HG02588 (cell line): Measurements from ENCODE around the gene OS9.
"Not testable (repeated sequence)": the region's sequence is repeated elsewhere in the genome, so short reads cannot be mapped to it uniquely, and the experiment has no call there.

ENCODE experiments used
- ATAC-seq: cut with Tn5 transposase; IDR thresholded peaks from one replicate; pipeline ENCODE4 v1.9.1; 2021; ENCODE audit warnings: mild to moderate bottlenecking, moderate library complexity; ENCODE audit not compliant: unreplicated experiment

The OS9 gene

GRCh38 chr12:57721846-57722608 is 28.1 kb downstream of the OS9 start:
- ATAC-seq, result not testable (repeated sequence)

GRCh38 chr12:57722716-57723629 is 29.0 kb downstream of the OS9 start:
- ATAC-seq, result no peak

GRCh38 chr12:57723630-57723962 is 29.7 kb downstream of the OS9 start:
- no peak for ATAC-seq

- ATAC-seq, result no peak
Observed at GRCh38 chr12:57724003-57724935, 30.3 kb downstream of the OS9 start.

- no peak for ATAC-seq
Observed at GRCh38 chr12:57724936-57725740, 31.2 kb downstream of the OS9 start.

GRCh38 chr12:57725851-57726150 is 31.9 kb downstream of the OS9 start:
- ATAC-seq, result no peak

GRCh38 chr12:57726151-57726883 is 32.4 kb downstream of the OS9 start:
- no peak for ATAC-seq

- no peak for ATAC-seq
Observed at GRCh38 chr12:57726884-57727757, 33.2 kb downstream of the OS9 start.

- ATAC-seq, result no peak
Observed at GRCh38 chr12:57727758-57728395, 33.9 kb downstream of the OS9 start.

- no peak for ATAC-seq
Observed at GRCh38 chr12:57729321-57729844, 35.5 kb downstream of the OS9 start.

- no peak for ATAC-seq
Observed at GRCh38 chr12:57730336-57731067, 36.6 kb downstream of the OS9 start.

GRCh38 chr12:57731411-57732080 is 37.6 kb downstream of the OS9 start:
- no peak for ATAC-seq

- ATAC-seq, result no peak
Observed at GRCh38 chr12:57732270-57732669, 38.3 kb downstream of the OS9 start.

GRCh38 chr12:57732726-57733593 is 39.0 kb downstream of the OS9 start:
- no peak for ATAC-seq

GRCh38 chr12:57733928-57734327 is 40.0 kb downstream of the OS9 start:
- no peak for ATAC-seq

- no peak for ATAC-seq
Observed at GRCh38 chr12:57734591-57734990, 40.7 kb downstream of the OS9 start.
